Tibial nerve (tissue), 4 donors: ENCODE data around the gene FOXRED1. TPM values are rescaled to one million over a fixed set of nuclear protein-coding genes. Genes with fewer than 3 reads are reported as not detected.
"Not testable (repeated sequence)": the region's sequence is repeated elsewhere in the genome, so short reads cannot be mapped to it uniquely, and the experiment has no call there.

Experiments used
- DNase-seq, 2 donors: peaks; one replicate each; pipeline ENCODE4 v3.0.0-alpha.2; 2019; ENCODE audit warnings: low spot score in 2 of 2
- H3K27ac ChIP-seq, 4 donors: fragments of 200-600 bp; sonication (generic) in 3 of 4; one replicate each; pipeline ENCODE4 v1.5.1; 2017 to 2019; ENCODE audit warnings: mild to moderate bottlenecking in 1 of 4
- H3K27me3 ChIP-seq, 2 donors: fragments of 200-600 bp; sonication (generic) in 1 of 2; one replicate each; pipeline versions ENCODE4 v1.5.1 to v1.6.0; 2017 to 2019
- H3K36me3 ChIP-seq, 3 donors: fragments of 200-600 bp; sonication (generic); one replicate each; pipeline ENCODE4 v1.5.1; 2018 to 2019
- H3K4me1 ChIP-seq, 4 donors: fragments of 200-600 bp; sonication (generic) in 3 of 4; one replicate each; pipeline ENCODE4 v1.5.1; 2017 to 2019
- H3K4me3 ChIP-seq, 4 donors: fragments of 200-600 bp; sonication (generic) in 3 of 4; one replicate each; pipeline ENCODE4 v1.5.1; 2017 to 2019; ENCODE audit warnings: mild to moderate bottlenecking in 1 of 4, moderate library complexity in 1 of 4
- H3K9me3 ChIP-seq, 4 donors: fragments of 200-600 bp; sonication (generic) in 3 of 4; one replicate each; pipeline ENCODE4 v1.5.1; 2017 to 2019
- CTCF ChIP-seq, 5 experiments: fragments of 200-600 bp in 3 of 5; fragments of 450-650 bp in 2 of 5; sonication (generic) in 3 of 5; IDR thresholded peaks; one replicate each; pipeline ENCODE4 v1.5.1; 2016 to 2019; ENCODE audit warnings: antibody characterized with exemption in 5 of 5, mild to moderate bottlenecking in 3 of 5, moderate library complexity in 2 of 5
- EP300 ChIP-seq, 2 donors: sonication (generic); formaldehyde crosslinking; IDR thresholded peaks; one replicate each; pipeline ENCODE4 v1.6.1; 2017; ENCODE audit warnings: antibody characterized with exemption in 2 of 2, mild to moderate bottlenecking in 1 of 2
- POLR2A ChIP-seq, 2 donors: fragments of 450-650 bp; IDR thresholded peaks; one replicate each; pipeline ENCODE4 v1.6.1; 2017; ENCODE audit warnings: antibody characterized with exemption in 2 of 2, mild to moderate bottlenecking in 2 of 2, moderate library complexity in 2 of 2
- WGBS, 2 donors: methylation state at CpG; one replicate each; pipeline ENCODE4 v1.1.5; 2018; 5-methylcytosine and 5-hydroxymethylcytosine counted together
- total RNA-seq, 4 donors: library from RNA; depleted of rRNA; stranded (reverse); fragments of >200 nt; gene quantifications; one replicate each; pipeline ENCODE4 v1.1.0, GENCODE V29; 2016

The FOXRED1 gene
- total RNA-seq, 4 donors from 2014 or later = 17.9 to 29.5 (median 20.4) TPM

DNA sequence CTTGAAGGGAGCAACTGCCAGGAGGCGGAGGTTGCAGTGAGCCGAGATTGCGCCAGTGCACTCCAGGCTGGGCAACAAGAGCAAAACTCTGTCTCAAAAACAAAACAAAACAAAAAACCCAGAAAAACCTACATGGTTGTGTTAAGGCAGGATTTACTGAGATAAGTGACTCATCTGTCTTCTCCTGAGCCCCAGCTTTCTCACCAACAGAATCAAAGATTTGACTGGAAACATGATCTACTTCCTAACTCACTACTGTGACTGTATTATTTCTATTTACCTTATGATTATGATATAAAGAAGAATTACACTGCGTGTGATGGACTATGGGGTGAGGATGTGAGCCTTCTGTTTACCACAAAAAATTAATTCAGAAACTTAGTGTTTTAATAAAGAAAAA, 35.6 kb upstream of the FOXRED1 start:
- Histone ChIP-seq H3K9me3 (no peaks in the 10 kb centered on the region), H3K27ac (no peak overlapping the region), H3K36me3 (peaks cover 0 to 28% (median 3%) of the 10 kb centered on the region in 3 donors), H3K27me3 (no peaks in the 10 kb centered on the region), H3K4me3 (no peak overlapping the region), H3K4me1 (peaks cover 0 to 8% (median 0%) of the 10 kb centered on the region in 4 donors)
- no peak for TF ChIP-seq EP300 (IDR thresholded peaks at IDR 0.05)
- no peak for TF ChIP-seq POLR2A (IDR thresholded peaks at IDR 0.05)
- no peak for TF ChIP-seq CTCF (IDR thresholded peaks at IDR 0.05)
- 94 to 98% methylated on average over 4 of the region's 4 CpGs for WGBS, 2 donors
- DNase-seq = no peak

DNA sequence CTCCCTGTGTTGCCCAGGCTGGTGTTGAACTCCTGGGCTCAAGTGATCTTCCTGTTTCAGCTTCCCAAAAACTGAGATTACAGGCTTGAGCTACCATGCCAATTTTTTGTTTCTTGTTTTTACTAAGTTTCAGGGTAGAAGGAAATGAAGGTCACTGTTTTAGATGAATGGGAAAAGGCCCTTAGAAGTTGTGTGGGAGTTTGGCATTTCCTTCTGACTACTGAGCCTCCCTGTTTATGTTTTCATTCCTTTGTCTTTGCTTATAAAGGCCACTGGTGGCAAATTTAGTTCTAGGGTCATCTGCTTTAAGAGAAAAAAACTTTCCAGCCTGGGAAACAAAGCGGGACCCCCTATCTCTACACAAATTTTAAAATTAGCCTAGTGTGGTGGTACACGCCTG, 22.3 kb upstream of the FOXRED1 start:
- 37 to 47% methylated on average over 2 of the region's 2 CpGs for WGBS, 2 donors
- Histone ChIP-seq H3K27me3 (no peaks in the 10 kb centered on the region), H3K27ac (no peak overlapping the region), H3K36me3 (peaks cover 0 to 35% (median 0%) of the 10 kb centered on the region in 3 donors), H3K4me3 (no peak overlapping the region), H3K9me3 (no peaks in the 10 kb centered on the region), H3K4me1 (peaks cover 0 to 8% (median 0%) of the 10 kb centered on the region in 4 donors)
- TF ChIP-seq CTCF (IDR thresholded peaks at IDR 0.05) = no peak
- no peak for TF ChIP-seq POLR2A (IDR thresholded peaks at IDR 0.05)
- TF ChIP-seq EP300 (IDR thresholded peaks at IDR 0.05) = no peak
- no peak for DNase-seq

DNA sequence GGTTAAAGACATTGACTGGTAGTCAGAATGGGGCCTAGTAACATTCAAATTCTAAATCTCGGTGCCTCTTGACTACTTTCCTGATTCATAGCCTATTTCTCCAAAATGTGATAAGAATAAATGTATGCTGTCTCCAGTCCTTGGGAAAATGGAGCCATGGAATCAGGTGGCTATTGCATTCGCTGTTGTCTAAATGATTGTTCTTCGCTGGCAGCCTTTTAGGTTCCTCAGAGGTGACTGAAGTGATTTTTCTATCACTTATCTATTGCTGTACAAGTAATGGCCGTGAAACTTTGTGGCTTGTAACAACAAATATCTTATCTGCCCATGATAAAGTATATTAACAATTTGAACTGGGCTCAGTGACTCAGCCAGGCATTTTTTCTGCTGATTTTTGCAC, 15.7 kb upstream of the FOXRED1 start:
- 77 to 89% methylated on average over 4 of the region's 4 CpGs for WGBS, 2 donors
- Histone ChIP-seq H3K36me3 (peaks cover 0 to 58% (median 0%) of the 10 kb centered on the region in 3 donors), H3K9me3 (no peaks in the 10 kb centered on the region), H3K4me1 (no peaks in the 10 kb centered on the region), H3K4me3 (no peak overlapping the region), H3K27me3 (no peaks in the 10 kb centered on the region), H3K27ac (no peak overlapping the region)
- TF ChIP-seq CTCF (IDR thresholded peaks at IDR 0.05) = no peak
- TF ChIP-seq EP300 (IDR thresholded peaks at IDR 0.05) = no peak
- DNase-seq = no peak

GRCh38 chr11:126254819-126255218, 14.1 kb upstream of the FOXRED1 start:
- no peak for DNase-seq
- WGBS, 2 donors = 65 to 83% methylated on average over 1 of the region's 1 CpG
- peaks cover 0 to 65% (median 0%) of the 10 kb centered on the region in 3 donors for H3K36me3 ChIP-seq
- no peaks in the 10 kb centered on the region for H3K9me3 ChIP-seq
- H3K27me3 ChIP-seq = no peaks in the 10 kb centered on the region
- H3K4me3 ChIP-seq = no peak overlapping the region
- no peak overlapping the region for H3K27ac ChIP-seq
- TF ChIP-seq CTCF (IDR thresholded peaks at IDR 0.05) (no peak), EP300 (IDR thresholded peaks at IDR 0.05) (no peak), POLR2A (IDR thresholded peaks at IDR 0.05) (no peak)
- H3K4me1 ChIP-seq = no peaks in the 10 kb centered on the region

DNA sequence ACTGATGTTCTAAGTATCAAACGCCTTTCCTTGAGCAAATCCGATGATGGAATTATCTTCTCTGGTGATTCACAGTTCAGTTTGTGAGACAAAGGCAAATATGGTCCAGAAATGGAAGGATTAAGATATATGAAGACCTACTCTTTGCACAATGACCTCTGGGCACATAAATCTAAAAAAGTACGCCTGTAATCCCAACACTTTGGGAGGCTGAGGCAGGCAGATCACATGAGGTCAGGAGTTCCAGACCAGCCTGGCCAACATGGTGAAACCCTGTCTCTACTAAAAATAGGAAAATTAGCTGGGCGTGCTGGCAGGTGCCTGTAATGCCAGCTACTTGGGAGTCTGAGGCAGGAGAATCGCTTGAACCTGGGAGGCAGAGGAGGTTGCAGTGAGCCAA, 13.4 kb upstream of the FOXRED1 start:
- WGBS, 2 donors = 92 to 97% methylated on average over 5 of the region's 5 CpGs
- not testable (repeated sequence) for H3K27ac ChIP-seq, H3K9me3 ChIP-seq, H3K27me3 ChIP-seq, H3K4me3 ChIP-seq, DNase-seq, H3K4me1 ChIP-seq
- peaks cover 0 to 69% (median 0%) of the 10 kb centered on the region in 3 donors for H3K36me3 ChIP-seq

DNA sequence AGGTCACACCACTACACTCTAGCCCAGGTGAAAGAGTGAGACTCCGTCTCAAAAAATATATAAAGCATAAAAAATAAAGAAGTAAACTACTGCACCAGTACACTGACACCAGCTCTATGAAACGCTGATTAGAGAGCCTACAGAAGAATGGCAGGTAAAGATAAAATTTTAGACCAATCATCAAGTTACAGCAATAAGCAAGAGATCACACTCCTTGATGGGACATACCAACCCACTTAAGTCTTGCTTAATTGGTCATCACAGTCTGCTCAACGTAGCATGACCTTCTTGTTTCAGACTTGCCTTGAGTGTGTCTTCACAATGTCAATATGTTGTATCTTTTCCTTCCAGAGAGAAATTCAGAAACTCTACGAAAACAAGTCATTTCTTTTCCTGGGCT, 12.7 kb upstream of the FOXRED1 start:
- no peak overlapping the region for H3K4me3 ChIP-seq
- H3K9me3 ChIP-seq = no peaks in the 10 kb centered on the region
- no peak overlapping the region for H3K27ac ChIP-seq
- H3K27me3 ChIP-seq = no peaks in the 10 kb centered on the region
- no peak for TF ChIP-seq POLR2A (IDR thresholded peaks at IDR 0.05)
- TF ChIP-seq CTCF (IDR thresholded peaks at IDR 0.05) = no peak
- TF ChIP-seq EP300 (IDR thresholded peaks at IDR 0.05) = no peak
- no peak for DNase-seq
- H3K4me1 ChIP-seq = peaks cover 0 to 12% (median 0%) of the 10 kb centered on the region in 4 donors
- 88 to 90% methylated on average over 4 of the region's 4 CpGs for WGBS, 2 donors
- H3K36me3 ChIP-seq = peaks cover 0 to 72% (median 0%) of the 10 kb centered on the region in 3 donors
